RWPE2 (cell line): Measurements from ENCODE around the gene TEX51.

Experiments used
- ATAC-seq: fragments of 200-7000 bp; cut with Tn5 transposase; 3 replicates; pipeline ENCODE4 v1.9.1; 2021; ENCODE audit warnings: low read depth
- DNase-seq: peaks from one replicate; pipeline ENCODE4 v3.0.0-alpha.2; 2020; ENCODE audit warnings: low spot score
- H3K27ac ChIP-seq: fragments of 450-650 bp; 2 replicates; pipeline ENCODE4 v1.5.1; 2017; ENCODE audit warnings: mild to moderate bottlenecking; ENCODE audit not compliant: poor library complexity, severe bottlenecking
- H3K27me3 ChIP-seq: fragments of 250-450 bp; sonication (Bioruptor Pico); 2 replicates; pipeline ENCODE4 v1.5.1; 2021; ENCODE audit warnings: mild to moderate bottlenecking, moderate library complexity; ENCODE audit not compliant: insufficient read depth, poor library complexity, severe bottlenecking
- H3K36me3 ChIP-seq: fragments of 250-450 bp; sonication (Bioruptor Pico); 2 replicates; pipeline ENCODE4 v1.5.1; 2020; ENCODE audit warnings: low read depth, mild to moderate bottlenecking, moderate library complexity
- H3K4me1 ChIP-seq: fragments of 250-450 bp; sonication (Bioruptor Pico); 2 replicates; pipeline ENCODE4 v1.5.1; 2021; ENCODE audit warnings: mild to moderate bottlenecking, moderate library complexity; ENCODE audit not compliant: insufficient read depth, poor library complexity, severe bottlenecking
- H3K4me3 ChIP-seq: fragments of 250-450 bp; sonication (Bioruptor Pico); 2 replicates; pipeline ENCODE4 v1.5.1; 2021; ENCODE audit warnings: mild to moderate bottlenecking, moderate library complexity; ENCODE audit not compliant: severe bottlenecking
- H3K9me3 ChIP-seq: fragments of 250-450 bp; sonication (Bioruptor Pico); 2 replicates; pipeline ENCODE4 v1.5.1; 2021; ENCODE audit warnings: mild to moderate bottlenecking, moderate library complexity; ENCODE audit not compliant: severe bottlenecking
- CTCF ChIP-seq: fragments of 450-650 bp; IDR thresholded peaks from one replicate; pipeline ENCODE4 v1.5.1; 2017; ENCODE audit warnings: mild to moderate bottlenecking, moderate library complexity; ENCODE audit not compliant: poor library complexity, severe bottlenecking

TEX51 gene

GRCh38 chr2:126886211-126886915 is 12.3 kb upstream of the TEX51 start:
- DNase-seq, result peak; percentile 54
- Histone ChIP-seq H3K27ac (no peak overlapping the region), H3K36me3 (no peaks in the 10 kb centered on the region), H3K9me3 (no peaks in the 10 kb centered on the region), H3K27me3 (no peaks in the 10 kb centered on the region), H3K4me3 (no peak overlapping the region), H3K4me1 (no peaks in the 10 kb centered on the region)
- peak; percentile 54 for ATAC-seq
- peak; percentile 55 for TF ChIP-seq CTCF

- no peak overlapping the region for H3K27ac ChIP-seq
- H3K9me3 ChIP-seq, result no peaks in the 10 kb centered on the region
- no peak for ATAC-seq
- H3K4me3 ChIP-seq, result no peak overlapping the region
- no peaks in the 10 kb centered on the region for H3K27me3 ChIP-seq
- no peaks in the 10 kb centered on the region for H3K36me3 ChIP-seq
- H3K4me1 ChIP-seq, result no peaks in the 10 kb centered on the region
- DNase-seq, result peak; percentile 31
- TF ChIP-seq CTCF, result no peak
Measured at GRCh38 chr2:126886916-126887280, 11.8 kb upstream of the TEX51 start.

GRCh38 chr2:126887506-126887905 is 11.2 kb upstream of the TEX51 start:
- TF ChIP-seq CTCF, result no peak
- ATAC-seq, result no peak
- no peaks in the 10 kb centered on the region for H3K4me1 ChIP-seq
- H3K27me3 ChIP-seq, result no peaks in the 10 kb centered on the region
- DNase-seq, result no peak
- no peak overlapping the region for H3K27ac ChIP-seq
- H3K9me3 ChIP-seq, result no peaks in the 10 kb centered on the region
- no peak overlapping the region for H3K4me3 ChIP-seq
- no peaks in the 10 kb centered on the region for H3K36me3 ChIP-seq

GRCh38 chr2:126888046-126888445 is 10.6 kb upstream of the TEX51 start:
- ATAC-seq, result no peak
- H3K27me3 ChIP-seq, result no peaks in the 10 kb centered on the region

More at GRCh38 chr2:126888046-126888445, 10.6 kb upstream of the TEX51 start:
- no peak overlapping the region for H3K4me3 ChIP-seq
- H3K9me3 ChIP-seq, result no peaks in the 10 kb centered on the region
- no peaks in the 10 kb centered on the region for H3K4me1 ChIP-seq
- no peaks in the 10 kb centered on the region for H3K36me3 ChIP-seq
- DNase-seq, result no peak
- TF ChIP-seq CTCF, result no peak
- H3K27ac ChIP-seq, result no peak overlapping the region
